Dermis lymphatic vessel endothelial cell (primary cell): Measurements from ENCODE around the gene OR2B2. TPM values are rescaled to one million over a fixed set of nuclear protein-coding genes. Genes with fewer than 3 reads are reported as not detected.

Experiments used
- total RNA-seq: library from RNA; depleted of rRNA; stranded (reverse); fragments of >200 nt; gene quantifications from 2 replicates; pipeline ENCODE4 v1.2.1, GENCODE V29; 2014

OR2B2 gene
- not detected in 2 replicates for total RNA-seq

GRCh38 chr6:27911956-27912446 is at the start of gene OR2B2:
TSS of gene OR2B2 (minus strand) at chr6:27912396. CDS start at chr6:27912319, 77 bp downstream.

GRCh38 chr6:27956941-27957340 is 44.7 kb upstream of the OR2B2 start, which contains the start of gene OR2B6:
TSS of gene OR2B6 (plus strand) at chr6:27957241. CDS start at chr6:27957241, 0 bp downstream.

Other genes with a start within 250 kb of the OR2B2 start
- 0.09 TPM in 1 of 2 replicates, not detected in the other for gene OR2B6, start 44.8 kb upstream of the OR2B2 start, total RNA-seq
- 0.26 and 0.33 TPM in 2 replicates for gene ZNF165, start 168.2 kb upstream of the OR2B2 start, total RNA-seq
- 13.4 and 17.2 TPM in 2 replicates for gene ZSCAN16, start 212.2 kb upstream of the OR2B2 start, total RNA-seq
- 13.7 and 19.5 TPM in 2 replicates for gene ZKSCAN8, start 229.5 kb upstream of the OR2B2 start, total RNA-seq